ENCODE measurements around the gene SCFD2. TPM values are rescaled to one million over a fixed set of nuclear protein-coding genes. Genes with fewer than 3 reads are reported as not detected.

The SCFD2 gene
- total RNA-seq, 1 experiment from 2014 or later: 12.4 TPM

- no peak for TF ChIP-seq ZNF281 (CRISPR knock-in tag; IDR thresholded peaks at IDR 0.05)
- TF ChIP-seq ZNF423 (CRISPR knock-in tag; IDR thresholded peaks at IDR 0.05): no peak
- no peak for TF ChIP-seq SP1 (CRISPR knock-in tag; conservative IDR thresholded peaks at IDR 0.05)
- TF ChIP-seq MYBL2 (CRISPR knock-in tag; IDR thresholded peaks at IDR 0.05): no peak
- TF ChIP-seq ZNF121 (CRISPR knock-in tag; IDR thresholded peaks at IDR 0.05): no peak
These were observed 418.3 kb downstream of the SCFD2 start (continued) for GRCh38 chr4:52947401-52948056.

- Mint-ChIP-seq H3K36me3 (0 out of 2 replicates have a peak, but pooled peaks cover 3% of the 10 kb centered on the region), H3K27me3 (ENCODE audit: low read depth) (no peaks in the 10 kb centered on the region), H3K4me1 (peaks cover 39% of the 10 kb centered on the region), H3K4me3 (no peak overlapping the region), H3K9me3 (peaks cover 8% of the 10 kb centered on the region), H3K27ac (no peak overlapping the region)
- ChIA-PET POLR2A (no interaction called here), CTCF (interaction anchor here (0.9 to 1.0 kb wide), 2 partner anchors 35 to 401 kb away, joined by 3 to 5 read pairs; no protein-coding TSS in a partner anchor)
- 0 out of 2 replicates have a peak, but pooled peaks have one; percentile 20 for ATAC-seq
- DNase-seq (ENCODE audit: low spot score): no peak
- TF ChIP-seq ZNF512 (CRISPR knock-in tag; IDR thresholded peaks at IDR 0.05; ENCODE audit: borderline replicate concordance): no peak
- TF ChIP-seq TP53 (CRISPR knock-in tag; IDR thresholded peaks at IDR 0.05): no peak
- no peak for TF ChIP-seq ZNF219 (CRISPR knock-in tag; IDR thresholded peaks at IDR 0.05; ENCODE audit: borderline replicate concordance)
- TF ChIP-seq MAX (CRISPR knock-in tag; IDR thresholded peaks at IDR 0.05): no peak
- no peak for TF ChIP-seq NR1H2 (CRISPR knock-in tag; IDR thresholded peaks at IDR 0.05)
- no peak for TF ChIP-seq PRDM15 (CRISPR knock-in tag; IDR thresholded peaks at IDR 0.05)
- TF ChIP-seq FOXK1 (CRISPR knock-in tag; IDR thresholded peaks at IDR 0.05): no peak
- no peak for TF ChIP-seq HMGXB4 (CRISPR knock-in tag; IDR thresholded peaks at IDR 0.05)
- no peak for TF ChIP-seq NFATC4 (CRISPR knock-in tag; IDR thresholded peaks at IDR 0.05)
- no peak for TF ChIP-seq HMGA2 (CRISPR knock-in tag; IDR thresholded peaks at IDR 0.05)
- TF ChIP-seq SMAD3 (CRISPR knock-in tag; IDR thresholded peaks at IDR 0.05; ENCODE audit: borderline replicate concordance): no peak
- TF ChIP-seq AFF4 (CRISPR knock-in tag; IDR thresholded peaks at IDR 0.05; ENCODE audit: borderline replicate concordance): no peak
- TF ChIP-seq ZNF671 (CRISPR knock-in tag; IDR thresholded peaks at IDR 0.05): no peak
- no peak for TF ChIP-seq KAT7 (CRISPR knock-in tag; IDR thresholded peaks at IDR 0.05; ENCODE audit: borderline replicate concordance)
- no peak for TF ChIP-seq CDX4 (CRISPR knock-in tag; IDR thresholded peaks at IDR 0.05; ENCODE audit: borderline replicate concordance)
- TF ChIP-seq E2F5 (CRISPR knock-in tag; IDR thresholded peaks at IDR 0.05): no peak
These were observed 419.0 kb downstream of the SCFD2 start for GRCh38 chr4:52946855-52947254.

Measured in WTC11 (cell line).